Body of pancreas (tissue), 4 donors: ENCODE data around the gene EIF3B.

Experiments used
- POLR2A ChIP-seq, 3 donors: fragments of 450-650 bp; IDR thresholded peaks; one replicate each; pipeline ENCODE4 v1.6.1; 2016; ENCODE audit warnings: antibody characterized with exemption in 3 of 3, mild to moderate bottlenecking in 2 of 3
- TF ChIP-seq, protein P1 (sequence below), 7 experiments: fragments of 450-650 bp in 4 of 7; fragments of 200-600 bp in 3 of 7; sonication (generic) in 3 of 7; IDR thresholded peaks; one replicate each; pipeline ENCODE4 v1.5.1; 2016 to 2019; ENCODE audit warnings: antibody characterized with exemption in 7 of 7

DNA sequence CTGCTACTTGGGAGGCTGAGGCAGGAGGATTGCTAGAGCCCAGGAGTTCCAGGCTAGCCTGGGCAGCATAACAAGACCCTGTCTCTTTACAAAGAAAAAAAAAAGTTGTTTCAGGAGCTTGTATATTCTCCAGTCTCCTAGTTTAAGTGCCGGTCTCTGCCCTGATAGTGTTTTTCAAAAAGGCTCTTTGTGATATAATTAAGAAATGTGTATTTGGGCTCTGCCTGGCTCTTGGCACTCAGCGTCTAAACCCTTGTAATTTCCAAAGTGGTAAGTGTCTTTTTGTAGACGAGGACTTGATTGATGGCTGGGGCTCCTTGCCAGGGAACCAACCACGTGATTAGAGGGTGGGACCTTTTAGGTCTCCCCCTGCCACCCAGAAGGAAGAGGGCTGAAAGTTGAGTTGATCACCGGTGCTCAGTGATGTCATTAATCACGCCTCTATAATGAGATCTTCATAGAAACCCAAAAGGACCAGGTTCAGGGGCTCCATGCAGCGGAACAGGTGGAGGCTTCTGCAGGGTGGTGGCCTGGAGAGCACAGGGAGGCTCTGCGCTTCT lies 4.4 kb downstream of the EIF3B start:
- no peak for TF ChIP-seq POLR2A (IDR thresholded peaks at IDR 0.05)
- TF ChIP-seq, protein P1, sequence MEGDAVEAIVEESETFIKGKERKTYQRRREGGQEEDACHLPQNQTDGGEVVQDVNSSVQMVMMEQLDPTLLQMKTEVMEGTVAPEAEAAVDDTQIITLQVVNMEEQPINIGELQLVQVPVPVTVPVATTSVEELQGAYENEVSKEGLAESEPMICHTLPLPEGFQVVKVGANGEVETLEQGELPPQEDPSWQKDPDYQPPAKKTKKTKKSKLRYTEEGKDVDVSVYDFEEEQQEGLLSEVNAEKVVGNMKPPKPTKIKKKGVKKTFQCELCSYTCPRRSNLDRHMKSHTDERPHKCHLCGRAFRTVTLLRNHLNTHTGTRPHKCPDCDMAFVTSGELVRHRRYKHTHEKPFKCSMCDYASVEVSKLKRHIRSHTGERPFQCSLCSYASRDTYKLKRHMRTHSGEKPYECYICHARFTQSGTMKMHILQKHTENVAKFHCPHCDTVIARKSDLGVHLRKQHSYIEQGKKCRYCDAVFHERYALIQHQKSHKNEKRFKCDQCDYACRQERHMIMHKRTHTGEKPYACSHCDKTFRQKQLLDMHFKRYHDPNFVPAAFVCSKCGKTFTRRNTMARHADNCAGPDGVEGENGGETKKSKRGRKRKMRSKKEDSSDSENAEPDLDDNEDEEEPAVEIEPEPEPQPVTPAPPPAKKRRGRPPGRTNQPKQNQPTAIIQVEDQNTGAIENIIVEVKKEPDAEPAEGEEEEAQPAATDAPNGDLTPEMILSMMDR (IDR thresholded peaks at IDR 0.05) = no peak
